Right ventricle myocardium superior (tissue), 1 donor: Measurements from ENCODE around the gene MLYCD. TPM values are rescaled to one million over a fixed set of nuclear protein-coding genes. Genes with fewer than 3 reads are reported as not detected.

Source experiments
- ATAC-seq: fragments of 200-7000 bp; cut with Tn5 transposase; one replicate; pipeline ENCODE4 v1.9.1; 2020; ENCODE audit warnings: mild to moderate bottlenecking; ENCODE audit not compliant: poor library complexity
- DNase-seq: peaks from one replicate; pipeline ENCODE4 v3.0.0-alpha.2; 2020
- intact Hi-C: fragments of 100-400 bp; cut with DNase I; formaldehyde crosslinking; loops from one replicate; pipeline ENCODE4 v1.11.2; 2022
- total RNA-seq: library from RNA; stranded (reverse); fragmentation: NEBNext Ultra II Directional; extraction: Animal tissue kit (Norgen Biotek cat#: 25700); gene quantifications from one replicate; pipeline ENCODE4 v1.2.1, GENCODE V29; 2021
- donor health status: DM: no; HTN: yes; CAD: no; lungs with severe emphysema.

Gene MLYCD
- total RNA-seq, 1 donor from 2014 or later, result 49.3 TPM

DNA sequence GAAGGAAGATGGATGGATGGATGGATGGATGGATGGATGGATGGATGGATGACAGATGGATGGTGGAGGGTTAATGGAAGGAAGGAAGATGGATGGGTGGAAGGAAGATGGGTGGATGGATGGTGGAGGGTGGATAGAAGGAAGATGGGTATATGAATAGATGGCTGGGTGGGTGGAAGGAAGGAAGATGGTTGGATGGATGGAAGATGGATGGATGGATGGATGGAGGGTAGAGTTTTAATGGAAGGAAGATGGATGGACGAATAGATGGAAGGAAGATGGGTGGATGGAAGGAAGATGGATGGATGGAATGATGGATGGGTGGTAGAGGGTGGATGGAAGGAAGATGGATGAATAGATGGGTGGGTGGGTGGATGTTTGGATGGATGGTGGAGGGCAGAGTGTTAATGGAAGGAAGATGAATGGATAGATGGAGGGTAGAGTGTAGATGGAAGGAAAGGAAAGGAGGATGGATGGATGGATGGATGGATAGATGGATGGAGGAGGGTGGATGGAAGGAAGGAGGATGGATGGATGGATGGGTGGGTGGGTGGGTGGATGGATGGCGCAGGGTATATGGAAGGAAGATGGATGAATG is 22.1 kb downstream of the MLYCD start:
- intact Hi-C loops, result no loop called here
- no peak for ATAC-seq
- DNase-seq, result no peak

DNA sequence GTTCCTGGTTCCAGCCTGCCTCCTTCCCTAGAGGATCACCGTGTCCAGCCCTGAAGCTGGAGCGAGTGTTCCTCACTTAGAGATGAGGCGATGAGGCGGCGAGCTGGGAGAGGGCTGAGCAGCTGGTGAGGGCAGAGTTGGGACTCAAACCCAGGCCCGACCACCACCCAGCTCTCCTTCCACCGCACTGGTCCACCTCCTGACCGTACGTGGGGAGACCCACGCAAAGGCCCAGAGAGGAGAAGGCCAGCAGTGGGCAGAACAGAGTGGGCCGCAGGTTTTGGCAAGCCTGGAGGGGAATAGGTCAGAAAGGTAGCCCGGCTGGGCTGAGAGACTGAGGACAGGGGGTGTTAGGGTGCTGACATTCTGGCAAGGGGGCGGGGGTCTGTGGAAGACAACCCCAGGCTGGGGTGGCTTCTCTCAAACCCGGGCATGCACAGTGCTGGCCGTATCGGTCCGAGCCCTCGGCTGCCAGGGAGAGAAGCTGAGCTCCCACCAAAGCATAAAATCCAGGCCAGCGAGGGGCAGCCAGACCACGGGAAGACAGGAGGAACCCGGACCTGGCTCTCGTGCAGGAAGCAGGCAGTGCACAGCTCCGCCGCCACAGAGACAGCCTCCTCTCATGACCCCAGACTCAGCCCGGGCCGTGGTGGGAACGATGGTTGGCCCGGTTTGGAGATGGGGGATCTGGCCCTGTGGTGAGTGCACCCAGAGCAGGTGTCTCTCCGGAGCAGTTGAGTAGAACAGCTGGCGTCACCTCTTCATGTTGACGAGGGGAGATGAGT is 24.9 kb downstream of the MLYCD start:
- intact Hi-C loops, result no loop called here
- no peak for ATAC-seq
- DNase-seq, result peak; percentile 31

DNA sequence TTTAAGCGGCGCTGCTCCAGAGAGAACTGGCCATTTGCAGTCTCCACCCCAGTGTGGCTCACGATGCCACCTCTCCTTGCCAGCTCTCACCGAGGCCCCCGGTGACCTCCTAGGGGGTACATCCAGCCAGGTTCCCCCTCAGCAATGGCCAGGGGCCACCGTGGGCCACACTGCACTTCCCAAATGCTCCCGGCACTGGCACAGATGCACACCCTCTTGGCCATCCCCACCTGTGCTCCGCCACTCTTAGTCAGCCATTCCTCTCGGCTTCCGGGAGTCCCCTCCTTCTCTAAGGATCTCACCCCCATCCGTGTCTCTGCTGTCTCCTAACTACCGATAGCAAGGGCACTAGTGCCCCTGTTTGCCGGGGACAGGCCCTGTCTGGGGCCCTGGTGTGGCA is 25.8 kb downstream of the MLYCD start:
- ATAC-seq, result no peak
- peak; percentile 24 for DNase-seq
- intact Hi-C loops, result no loop called here

DNA sequence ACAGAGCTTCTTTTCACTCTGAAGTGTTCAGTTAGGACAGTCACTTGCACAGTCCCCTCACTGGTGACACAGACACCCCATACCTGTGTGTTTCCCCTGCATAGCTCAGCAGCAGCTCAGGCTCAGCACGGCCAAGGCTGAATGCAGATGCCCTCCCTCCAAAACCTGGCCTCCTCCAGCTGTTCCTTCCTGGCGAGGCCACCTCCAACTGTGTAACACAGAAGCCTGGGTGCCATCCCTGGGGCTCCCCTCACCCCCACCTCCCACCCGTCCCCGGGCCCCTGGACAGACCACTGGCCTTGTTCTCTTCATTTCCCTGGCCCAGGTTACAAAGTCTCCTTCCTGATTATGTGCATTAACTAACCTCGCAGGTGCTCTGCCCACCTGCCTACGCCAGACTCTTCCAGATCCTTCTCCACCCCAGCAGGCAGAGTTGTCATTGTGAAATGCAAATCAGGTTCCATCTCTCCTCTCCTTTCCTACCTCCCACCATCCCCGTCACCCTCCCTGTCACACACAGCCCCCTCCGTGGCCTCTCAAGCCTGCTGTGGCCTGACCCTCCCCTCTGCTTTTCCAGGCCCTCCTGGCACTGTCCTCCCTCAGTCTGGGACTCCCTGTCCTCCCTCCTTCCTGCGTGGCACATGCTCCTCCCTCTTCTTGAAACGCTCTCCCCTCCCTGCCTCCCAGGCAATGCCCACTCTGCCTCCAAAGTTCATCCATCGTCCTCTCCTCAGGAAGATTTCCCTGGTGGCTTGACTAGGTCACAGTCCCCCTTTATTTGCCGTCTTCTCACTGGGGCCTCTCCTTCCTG is 26.4 kb downstream of the MLYCD start:
- ATAC-seq, result no peak
- intact Hi-C loops, result no loop called here
- DNase-seq, result peak; percentile 37

DNA sequence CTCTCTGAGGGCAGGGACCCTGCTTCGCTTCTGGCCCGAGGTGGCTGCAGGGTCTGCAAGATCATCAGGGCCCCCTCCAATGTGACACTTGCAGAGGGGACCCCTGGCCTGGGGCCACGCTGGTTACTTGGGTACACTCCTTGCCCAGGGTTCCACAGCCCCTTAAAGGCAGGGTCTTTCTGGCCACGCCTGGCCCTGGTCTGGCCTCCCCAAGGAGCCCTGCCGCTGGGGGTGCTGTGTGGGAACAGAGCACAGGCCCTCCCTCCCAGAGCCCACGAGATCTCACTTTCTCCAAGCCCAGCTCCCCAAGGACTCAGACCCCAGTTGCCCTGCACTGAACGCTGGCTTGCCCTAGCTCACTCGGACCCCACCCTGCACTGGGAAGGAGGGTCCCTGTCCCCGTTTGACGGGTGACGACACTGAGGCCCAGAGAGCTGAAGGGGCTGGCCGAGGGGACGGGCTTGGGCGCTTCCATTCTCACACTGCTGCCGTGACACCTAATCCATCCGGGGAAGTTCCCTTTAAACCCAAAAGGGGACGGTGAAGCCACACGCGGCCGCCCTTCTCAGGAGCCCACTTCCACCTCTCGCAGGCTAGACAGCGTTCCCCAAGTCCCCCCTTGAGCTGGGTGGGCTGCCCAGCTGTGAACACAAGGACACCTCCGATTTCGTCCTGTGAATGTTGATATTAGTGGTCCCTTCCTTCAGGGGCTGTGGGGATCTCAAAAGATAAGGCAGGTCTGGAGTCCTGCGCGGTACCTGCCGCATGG is 27.2 kb downstream of the MLYCD start:
- no peak for ATAC-seq
- peak; percentile 37 for DNase-seq
- intact Hi-C loops, result no loop called here

DNA sequence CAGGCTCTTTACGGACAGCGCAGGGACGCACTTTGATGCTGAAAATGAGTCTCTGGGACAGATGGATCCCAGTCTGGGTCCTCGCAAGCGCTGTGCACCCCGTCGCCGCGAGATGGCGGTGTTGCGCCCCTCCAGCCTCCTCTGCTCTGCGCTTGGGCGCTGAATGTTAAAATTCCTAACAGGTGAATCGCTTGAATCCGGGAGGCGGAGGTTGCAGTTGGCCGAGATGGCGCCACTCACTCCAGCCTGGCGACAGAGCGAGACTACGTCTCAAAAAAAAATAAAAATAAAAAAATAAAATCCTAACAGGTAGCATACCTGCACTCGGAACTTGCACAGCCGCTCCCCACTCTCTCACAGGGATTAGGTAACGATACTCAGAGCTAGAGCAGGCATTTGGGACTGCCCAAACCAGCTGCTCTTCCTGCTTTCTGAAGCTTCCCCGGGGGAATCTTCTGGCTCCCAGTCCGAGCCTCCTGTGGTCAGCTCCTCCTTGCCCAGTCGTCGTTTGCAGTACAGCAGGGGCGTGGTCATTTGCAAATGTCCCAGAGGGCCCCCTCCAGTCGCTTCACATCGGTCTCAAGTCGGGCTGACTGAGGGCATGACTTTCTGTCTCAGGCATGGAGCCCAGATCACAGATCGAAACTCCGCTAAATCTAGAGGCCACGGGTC is 27.9 kb downstream of the MLYCD start:
- intact Hi-C loops, result no loop called here
- peak; percentile 81 for DNase-seq
- peak; percentile 72 for ATAC-seq

DNA sequence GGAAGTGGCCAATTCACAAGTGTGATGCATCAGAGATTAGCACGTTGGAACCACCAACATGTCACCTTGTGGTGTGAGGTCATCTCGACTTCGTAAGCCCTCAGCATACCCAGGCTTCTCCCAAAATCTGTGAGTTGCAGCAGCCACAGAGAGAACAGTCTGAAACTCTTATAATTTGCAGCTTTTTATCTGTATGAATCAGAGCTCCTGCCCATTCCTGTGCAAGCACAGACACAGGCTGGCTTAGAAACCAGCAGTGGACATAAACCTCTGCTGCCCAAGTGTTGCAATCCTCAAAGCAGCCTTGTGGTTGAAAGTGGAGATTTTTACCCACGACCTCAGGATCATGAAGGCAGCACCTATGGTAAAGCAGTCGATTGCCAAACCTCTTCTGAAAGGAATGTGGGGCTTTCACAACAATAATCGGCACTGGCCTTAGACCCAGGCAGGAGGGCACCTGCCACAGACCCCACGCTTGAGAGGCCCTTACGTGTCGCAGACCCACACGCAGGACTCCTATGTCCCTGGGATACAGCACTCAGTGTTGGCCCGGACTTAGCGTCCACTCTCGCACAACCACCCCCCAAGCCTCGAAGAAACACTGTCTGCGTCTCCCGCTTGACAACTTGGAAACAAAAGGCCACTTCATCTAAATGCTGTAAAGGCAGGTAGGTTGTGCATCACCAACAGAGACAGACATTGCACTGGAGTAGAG is 29.6 kb downstream of the MLYCD start:
- DNase-seq (no peak), ATAC-seq (no peak)
- intact Hi-C loops, result no loop called here

DNA sequence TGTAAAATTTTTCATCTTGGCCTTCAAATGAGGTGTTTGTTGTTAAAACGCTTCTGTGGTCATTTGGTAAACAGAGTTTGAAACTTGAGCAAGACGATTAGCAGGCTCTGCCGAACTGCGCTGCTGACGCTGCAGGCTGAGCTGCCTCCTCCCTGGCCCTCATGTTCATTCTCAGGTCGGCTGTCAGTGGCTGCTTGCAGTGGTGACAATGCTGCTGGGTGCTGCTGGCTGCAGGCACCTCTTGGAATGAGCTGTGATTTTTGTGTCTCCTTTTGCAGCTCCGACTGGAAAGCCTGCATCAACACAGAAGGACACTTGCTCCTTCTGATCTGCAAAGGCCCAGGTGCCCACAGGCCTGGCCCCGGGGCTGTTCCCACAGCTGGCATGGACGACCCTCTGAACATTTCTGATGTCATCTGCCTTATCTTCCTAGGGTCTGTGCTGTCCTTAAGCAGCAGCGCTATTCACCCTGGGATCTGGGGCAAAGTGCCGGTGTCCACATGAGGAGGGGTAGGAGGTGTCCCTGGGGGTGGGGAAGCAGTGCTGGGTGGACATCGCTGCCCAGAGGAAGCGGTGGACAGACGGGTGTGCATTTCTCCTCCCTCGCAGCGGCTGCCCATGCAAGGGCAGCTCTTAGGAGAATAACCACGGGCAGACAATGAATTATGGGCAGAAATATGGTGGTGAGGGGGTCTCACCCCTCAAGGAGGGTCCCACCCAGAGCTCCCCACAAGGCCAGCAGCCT is 31.1 kb downstream of the MLYCD start:
- ATAC-seq (peak; percentile 50), DNase-seq (peak; percentile 41)
- intact Hi-C loops, result no loop called here

DNA sequence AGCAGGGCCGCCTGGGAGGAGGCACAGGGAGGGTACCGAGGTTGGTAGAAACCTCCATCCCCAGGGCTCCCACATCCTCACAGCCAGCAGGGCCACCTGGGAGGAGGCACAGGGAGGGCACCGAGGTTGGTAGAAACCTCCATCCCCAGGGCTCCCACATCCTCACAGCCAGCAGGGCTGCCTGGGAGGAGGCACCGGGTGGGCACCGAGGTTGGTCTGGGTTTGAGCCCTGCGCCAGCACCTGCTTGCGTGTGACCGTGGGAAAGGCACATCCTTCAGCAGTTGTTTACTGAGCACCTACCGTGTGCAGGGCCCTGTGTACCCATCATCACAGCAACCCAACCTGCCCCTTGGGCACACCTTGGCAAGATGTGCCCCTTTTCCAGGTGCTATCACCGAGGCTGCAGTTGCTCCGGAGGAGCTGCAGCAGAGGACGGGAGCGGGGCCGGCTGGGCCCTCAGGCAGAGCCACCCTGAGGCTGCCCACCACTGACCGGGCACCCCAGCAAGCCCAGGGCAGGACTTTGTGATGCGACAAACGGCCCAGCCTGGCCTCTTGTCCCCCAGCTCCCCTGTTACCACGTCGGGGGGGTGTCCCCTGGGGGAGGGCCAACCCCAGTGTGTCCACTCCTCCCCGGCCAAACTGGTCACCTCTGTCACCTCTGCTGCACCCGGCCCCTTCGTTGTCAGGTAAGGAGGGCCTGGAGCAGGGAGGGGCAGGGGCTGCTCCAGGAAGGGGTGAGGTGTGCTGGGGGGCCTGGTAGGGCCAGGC is 32.0 kb downstream of the MLYCD start:
- ATAC-seq (no peak), DNase-seq (no peak)
- intact Hi-C loops, result no loop called here

DNA sequence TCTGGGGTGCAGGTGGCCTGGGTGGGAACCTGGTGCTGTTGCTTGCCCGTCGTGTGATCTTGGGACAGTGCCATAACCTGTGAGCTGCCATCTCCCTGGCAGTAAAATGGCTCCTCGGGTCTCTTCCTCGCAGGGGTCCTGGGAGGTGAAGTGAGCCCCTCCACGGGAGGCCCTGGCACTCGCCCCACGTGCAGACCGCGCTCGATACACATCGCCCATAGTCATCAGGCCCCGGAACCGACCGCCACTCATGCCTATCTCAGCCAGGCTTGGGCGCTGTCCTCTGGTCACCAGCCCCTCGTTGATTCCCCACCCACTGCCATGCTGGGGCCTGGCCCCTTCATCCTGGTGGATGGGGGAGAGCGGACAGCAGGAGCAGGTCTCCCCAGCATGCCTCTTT is 32.6 kb downstream of the MLYCD start:
- DNase-seq (no peak), ATAC-seq (no peak)
- intact Hi-C loops, result no loop called here

DNA sequence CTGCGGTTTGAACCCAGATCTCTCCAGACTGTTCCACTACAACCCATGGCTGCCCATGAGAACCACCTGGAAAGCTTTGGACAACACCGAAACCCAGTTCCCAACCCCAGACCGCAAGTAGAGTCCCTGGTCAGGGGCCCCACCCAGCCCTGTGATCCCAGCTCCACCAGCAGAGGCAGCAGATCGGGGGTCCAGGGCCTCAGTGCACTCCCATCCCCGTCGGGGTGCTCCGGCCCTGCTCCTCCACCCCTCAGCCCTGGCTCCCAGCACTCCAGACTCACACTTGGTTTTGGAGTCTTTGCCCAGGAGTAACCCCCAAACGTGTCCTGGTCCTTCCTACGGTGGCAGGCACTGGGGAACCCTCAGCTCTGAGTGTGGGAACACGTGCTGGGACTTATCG is 33.4 kb downstream of the MLYCD start:
- no peak for ATAC-seq
- DNase-seq, result no peak
- intact Hi-C loops, result no loop called here

DNA sequence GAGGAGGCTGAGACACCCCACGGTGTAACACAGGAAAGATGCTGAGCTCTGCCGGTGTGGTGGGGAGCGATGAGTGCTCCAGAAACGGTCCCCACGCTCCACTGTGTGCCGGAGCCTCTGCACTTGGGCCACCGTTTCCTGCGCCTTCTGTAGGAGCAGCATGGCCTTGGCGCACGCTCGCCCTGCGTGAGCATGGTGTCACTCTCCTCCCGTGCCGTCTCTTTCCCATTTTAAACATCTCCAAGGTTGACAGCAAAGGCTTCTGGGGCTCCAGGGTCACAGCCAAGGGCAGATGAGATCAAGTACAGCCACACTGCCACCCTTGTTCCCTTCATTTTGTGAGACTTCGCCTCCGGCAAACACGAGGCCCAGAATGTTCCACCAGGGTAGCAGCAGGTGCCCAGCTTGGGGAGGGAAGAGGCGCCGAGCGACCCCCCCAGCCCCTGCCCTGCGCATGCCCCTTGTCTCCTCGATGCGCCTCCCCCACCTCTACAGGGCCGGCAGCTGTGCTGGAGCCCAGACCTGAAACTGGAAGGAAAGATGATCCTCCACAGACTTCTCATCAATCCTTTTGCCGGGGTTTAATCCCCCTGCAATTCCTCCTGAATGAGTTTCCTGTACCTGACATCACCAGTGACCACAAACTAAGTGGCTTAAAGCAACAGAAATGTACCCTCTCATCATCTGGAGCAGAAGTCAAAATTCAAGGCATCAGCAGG is 34.2 kb downstream of the MLYCD start:
- DNase-seq (no peak), ATAC-seq (no peak)
- intact Hi-C loops, result no loop called here

DNA sequence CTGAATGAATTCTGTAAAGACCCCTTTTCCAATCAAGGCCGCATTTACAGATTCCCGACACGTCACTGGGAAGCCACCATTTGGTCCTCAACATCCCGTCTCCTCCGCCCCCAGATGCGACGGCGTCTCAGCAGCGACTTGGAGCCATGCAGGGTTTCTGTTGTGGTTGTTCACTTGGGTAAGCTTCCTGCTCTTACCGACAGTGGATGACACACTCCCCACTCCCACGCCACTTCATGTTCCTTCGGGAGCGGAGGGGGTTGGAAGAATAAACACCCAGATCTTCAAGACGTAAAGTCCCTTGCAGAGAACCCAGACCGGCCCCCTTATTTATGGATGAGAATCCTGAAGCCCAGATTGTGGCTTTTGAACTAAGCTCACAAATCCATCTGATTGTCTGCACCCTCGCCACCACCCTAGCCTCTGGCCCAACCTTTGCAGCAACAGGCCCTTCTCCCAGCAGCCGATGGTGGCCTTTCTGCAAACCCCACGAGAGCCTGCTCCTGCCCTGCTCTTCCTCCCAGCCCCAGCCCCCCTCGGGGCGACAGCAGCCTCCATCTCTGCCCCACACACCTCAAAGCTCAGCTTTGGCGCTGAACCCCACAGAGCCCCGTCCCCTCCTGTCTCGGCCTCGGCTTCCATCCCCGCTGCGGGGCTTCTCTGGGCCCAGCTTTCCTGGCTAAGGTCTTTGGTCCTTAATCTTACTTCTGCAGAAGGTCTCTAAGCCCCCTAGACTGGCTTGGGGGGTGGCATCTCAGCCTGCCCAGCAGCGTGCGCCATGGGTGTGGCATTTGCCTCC is 35.2 kb downstream of the MLYCD start:
- DNase-seq (no peak), ATAC-seq (no peak)
- intact Hi-C loops, result no loop called here

DNA sequence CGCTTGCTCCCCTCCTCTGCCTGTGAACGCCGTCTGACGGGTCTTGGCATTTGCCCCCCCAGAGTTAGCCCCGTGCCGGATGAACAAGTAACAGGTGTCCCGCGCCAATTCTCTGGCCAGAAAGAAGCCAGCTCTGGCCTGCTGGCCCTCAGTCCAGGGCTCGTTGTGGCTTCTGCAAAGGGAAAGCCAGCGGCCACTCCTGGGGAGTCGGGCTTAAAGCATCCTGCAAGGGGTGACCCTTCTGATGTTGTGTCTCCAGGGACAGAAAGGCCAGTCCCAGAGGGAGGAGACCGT is 35.7 kb downstream of the MLYCD start:
- ATAC-seq (no peak), DNase-seq (no peak)
- intact Hi-C loops, result no loop called here

DNA sequence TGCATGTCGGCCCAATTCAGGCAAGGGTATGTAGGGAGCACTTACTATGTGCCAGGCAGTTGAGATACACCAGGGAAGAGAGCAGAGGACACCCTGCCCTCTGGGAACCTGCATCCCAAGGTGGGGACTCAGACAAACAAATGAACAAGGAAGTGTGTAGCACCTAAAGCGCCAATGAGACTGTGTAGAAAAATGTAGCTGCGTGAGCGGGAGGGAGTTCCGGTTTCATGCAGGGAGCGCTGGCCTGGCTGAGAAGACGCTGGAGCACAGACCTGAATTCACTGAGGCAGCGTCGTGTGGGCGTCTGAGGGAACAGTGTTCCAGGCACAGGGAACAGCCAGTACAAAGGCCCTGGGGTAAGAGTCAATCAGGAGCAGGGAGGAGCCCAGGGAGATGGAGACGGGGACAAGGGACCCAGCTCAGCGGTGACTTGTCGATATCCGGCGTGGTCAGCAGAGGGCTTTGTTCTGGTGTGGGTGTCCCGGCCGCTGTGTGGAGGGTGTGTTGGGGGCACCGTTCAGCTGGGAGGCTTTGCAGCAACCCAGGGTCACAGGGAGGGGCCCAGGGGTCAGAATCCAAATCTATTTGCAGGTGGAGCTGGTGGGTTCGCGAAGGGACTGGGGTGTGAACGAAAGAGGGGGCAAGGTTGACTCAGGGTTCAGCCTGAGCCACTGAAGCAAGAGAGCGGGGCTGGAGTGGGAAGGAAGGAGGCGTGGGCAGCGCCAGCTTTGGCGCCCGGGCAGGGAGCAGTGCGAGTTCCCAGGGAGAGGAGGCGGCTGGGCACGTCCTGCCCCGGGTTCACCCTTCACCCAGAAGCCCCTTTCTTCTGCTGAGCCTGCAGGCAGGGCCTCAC is 36.3 kb downstream of the MLYCD start:
- DNase-seq (no peak), ATAC-seq (no peak)
- intact Hi-C loops, result no loop called here
